CD8-positive, alpha-beta memory T cell (primary cell): ENCODE results near the gene SLC25A40. TPM values are rescaled to one million over a fixed set of nuclear protein-coding genes. Genes with fewer than 3 reads are reported as not detected.
"Not testable (repeated sequence)": the region's sequence is repeated elsewhere in the genome, so short reads cannot be mapped to it uniquely, and the experiment has no call there.

Experiments
- CTCF ChIA-PET: fragments of 350-600 bp; sonication (Branson Sonifier 250); formaldehyde crosslinking; loops from one replicate; lab custom pipeline; 2021; ENCODE audit warnings: antibody characterized with exemption; lab: Charles Lee
- POLR2A ChIA-PET: fragments of 350-600 bp; sonication (Branson Sonifier 250); formaldehyde crosslinking; loops from one replicate; lab custom pipeline; 2021; ENCODE audit warnings: antibody characterized with exemption; lab: Charles Lee
- DNase-seq, 5 donors: peaks; one replicate each; pipeline versions ENCODE4 v3.0.0 to v3.0.0-alpha.2; 2020 to 2022; ENCODE audit warnings: mixed read lengths in 1 of 5
- H3K27ac ChIP-seq: one replicate; pipeline ENCODE4 v1.7.0; 2013; ENCODE audit warnings: low read depth, mild to moderate bottlenecking, low read length, moderate library complexity
- H3K27me3 ChIP-seq: 2 replicates; pipeline ENCODE4 v1.7.0; 2013; ENCODE audit warnings: low read length, mild to moderate bottlenecking; ENCODE audit not compliant: insufficient read depth, poor library complexity, severe bottlenecking
- H3K36me3 ChIP-seq: 2 replicates; pipeline ENCODE4 v1.7.0; 2013; ENCODE audit warnings: mild to moderate bottlenecking, low read length, moderate library complexity; ENCODE audit not compliant: insufficient read depth
- H3K4me1 ChIP-seq: 2 replicates; pipeline ENCODE4 v1.7.0; 2013; ENCODE audit warnings: mild to moderate bottlenecking, low read length, moderate library complexity; ENCODE audit not compliant: insufficient read depth
- H3K4me3 ChIP-seq: 2 replicates; pipeline ENCODE4 v1.7.0; 2013; ENCODE audit warnings: mild to moderate bottlenecking, low read length
- H3K9me3 ChIP-seq: 2 replicates; pipeline ENCODE4 v1.7.0; 2013; ENCODE audit warnings: mild to moderate bottlenecking, low read length
- H3K27ac Mint-ChIP-seq, 8 donors: one replicate each; pipeline ENCODE4 v1.8.0; 2020 to 2021; ENCODE audit warnings: mixed read lengths in 8 of 8, mild to moderate bottlenecking in 6 of 8, inconsistent platforms in 3 of 8, moderate library complexity in 3 of 8
- H3K27me3 Mint-ChIP-seq, 2 donors: one replicate each; pipeline ENCODE4 v1.8.0; 2020 to 2021; ENCODE audit warnings: mixed read lengths in 2 of 2, mild to moderate bottlenecking in 1 of 2, moderate library complexity in 1 of 2
- H3K36me3 Mint-ChIP-seq, 3 donors: one replicate each; pipeline ENCODE4 v1.8.0; 2020 to 2021; ENCODE audit warnings: mixed read lengths in 3 of 3, inconsistent platforms in 1 of 3, mild to moderate bottlenecking in 1 of 3
- H3K4me1 Mint-ChIP-seq, 3 donors: one replicate each; pipeline ENCODE4 v1.8.0; 2020 to 2021; ENCODE audit warnings: mixed read lengths in 3 of 3, inconsistent platforms in 1 of 3, mild to moderate bottlenecking in 1 of 3
- H3K4me3 Mint-ChIP-seq, 7 donors: one replicate each; pipeline ENCODE4 v1.8.0; 2020 to 2021; ENCODE audit warnings: mixed read lengths in 7 of 7, mild to moderate bottlenecking in 6 of 7, moderate library complexity in 4 of 7, inconsistent platforms in 2 of 7
- H3K9me3 Mint-ChIP-seq, 5 donors: one replicate each; pipeline ENCODE4 v1.8.0; 2020 to 2022; ENCODE audit warnings: mixed read lengths in 5 of 5, mild to moderate bottlenecking in 3 of 5, moderate library complexity in 2 of 5, inconsistent platforms in 1 of 5
- polyA plus RNA-seq: library from polyadenylated mRNA; unstranded; fragments of 300-500 nt; fragmentation: Illumina TruSeq; gene quantifications from one replicate; pipeline ENCODE4 v1.2.3, GENCODE V29; 2021
- total RNA-seq, 2 experiments: library from RNA; stranded (reverse); gene quantifications; one replicate each; pipeline ENCODE4 v1.2.3, GENCODE V29; 2021

SLC25A40 gene
- total and polyA plus RNA-seq, 3 experiments from 2014 or later, result 13.7 to 37.9 (median 32.8) TPM

- peak overlapping the region in 5 of 8 donors; percentile 15 to 62 (median 27) for H3K27ac Mint-ChIP-seq
- H3K4me1 ChIP-seq, DNase-seq, H3K27ac ChIP-seq, H3K9me3 Mint-ChIP-seq, H3K27me3 Mint-ChIP-seq, H3K9me3 ChIP-seq, CTCF ChIA-PET, H3K4me1 Mint-ChIP-seq, H3K4me3 Mint-ChIP-seq, H3K27me3 ChIP-seq, POLR2A ChIA-PET, H3K4me3 ChIP-seq, H3K36me3 ChIP-seq: not testable (repeated sequence)
- H3K36me3 Mint-ChIP-seq, result peaks cover 0 to 40% (median 12%) of the 10 kb centered on the region in 3 donors
Measured at GRCh38 chr7:87907136-87907906, 31.2 kb upstream of the SLC25A40 start.

GRCh38 chr7:87899255-87899654, 23.1 kb upstream of the SLC25A40 start:
- Mint-ChIP-seq H3K4me3 (no peak overlapping the region), H3K27me3 (no peaks in the 10 kb centered on the region), H3K27ac (no peak overlapping the region), H3K4me1 (peaks cover 2 to 7% (median 7%) of the 10 kb centered on the region in 3 donors), H3K9me3 (no peaks in the 10 kb centered on the region), H3K36me3 (peaks cover 4 to 82% (median 33%) of the 10 kb centered on the region in 3 donors)
- H3K36me3 ChIP-seq, result peaks cover 6% of the 10 kb centered on the region
- CTCF ChIA-PET, result no interaction called here
- no peaks in the 10 kb centered on the region for H3K27me3 ChIP-seq
- H3K4me3 ChIP-seq, result no peak overlapping the region
- no peak for DNase-seq
- H3K27ac ChIP-seq, result no peak overlapping the region
- POLR2A ChIA-PET, result no interaction called here
- no peaks in the 10 kb centered on the region for H3K4me1 ChIP-seq
- H3K9me3 ChIP-seq, result no peaks in the 10 kb centered on the region

- Mint-ChIP-seq H3K27me3 (no peaks in the 10 kb centered on the region), H3K36me3 (peaks cover 4 to 75% (median 22%) of the 10 kb centered on the region in 3 donors), H3K27ac (peak overlapping the region in 1 of 8 donors; percentile 58), H3K9me3 (no peaks in the 10 kb centered on the region), H3K4me1 (peaks cover 2 to 18% (median 12%) of the 10 kb centered on the region in 3 donors), H3K4me3 (no peak overlapping the region)
- Histone ChIP-seq H3K4me3 (no peak overlapping the region), H3K4me1 (no peaks in the 10 kb centered on the region), H3K27me3 (no peaks in the 10 kb centered on the region), H3K27ac (no peak overlapping the region), H3K36me3 (no peaks in the 10 kb centered on the region), H3K9me3 (no peaks in the 10 kb centered on the region)
- CTCF ChIA-PET, result no interaction called here
- DNase-seq, result no peak
- POLR2A ChIA-PET, result no interaction called here
Measured at GRCh38 chr7:87895363-87895762, 19.2 kb upstream of the SLC25A40 start.

- no peaks in the 10 kb centered on the region for H3K9me3 Mint-ChIP-seq
- H3K36me3 ChIP-seq, result peaks cover 12% of the 10 kb centered on the region
- H3K27me3 Mint-ChIP-seq, result no peaks in the 10 kb centered on the region
- H3K4me3 ChIP-seq, result no peak overlapping the region
- no peak overlapping the region for H3K4me3 Mint-ChIP-seq
- ChIA-PET CTCF (interaction anchor here (0.9 to 3.7 kb wide), 9 partner anchors 16 to 471 kb away, joined by 3 to 18 read pairs (median 3); no protein-coding TSS in a partner anchor), POLR2A (interaction anchor here (0.7 kb wide), 1 partner anchor 36 kb away, joined by 3 read pairs; no protein-coding TSS in a partner anchor)
- no peaks in the 10 kb centered on the region for H3K4me1 ChIP-seq
- H3K4me1 Mint-ChIP-seq, result peaks cover 5 to 30% (median 24%) of the 10 kb centered on the region in 3 donors
- H3K27me3 ChIP-seq, result no peaks in the 10 kb centered on the region
- no peak overlapping the region for H3K27ac ChIP-seq
- peak in 2 of 5 donors; percentile 39 to 43 for DNase-seq
- H3K9me3 ChIP-seq, result no peaks in the 10 kb centered on the region
- H3K27ac Mint-ChIP-seq, result no peak overlapping the region
- peaks cover 0 to 66% (median 7%) of the 10 kb centered on the region in 3 donors for H3K36me3 Mint-ChIP-seq
Measured at GRCh38 chr7:87886875-87887274, 10.7 kb upstream of the SLC25A40 start.

- no peaks in the 10 kb centered on the region for H3K4me1 ChIP-seq
- Mint-ChIP-seq H3K9me3 (no peaks in the 10 kb centered on the region), H3K27me3 (no peaks in the 10 kb centered on the region), H3K4me3 (no peak overlapping the region), H3K27ac (no peak overlapping the region), H3K4me1 (peaks cover 10 to 43% (median 27%) of the 10 kb centered on the region in 3 donors), H3K36me3 (peaks cover 0 to 66% (median 9%) of the 10 kb centered on the region in 3 donors)
- no peak for DNase-seq
- ChIA-PET CTCF (interaction anchor here (3.7 kb wide), 1 partner anchor 88 kb away, joined by 18 read pairs; no protein-coding TSS in a partner anchor), POLR2A (no interaction called here)
- H3K36me3 ChIP-seq, result peaks cover 12% of the 10 kb centered on the region
- no peaks in the 10 kb centered on the region for H3K9me3 ChIP-seq
- no peak overlapping the region for H3K27ac ChIP-seq
- H3K4me3 ChIP-seq, result no peak overlapping the region
- no peaks in the 10 kb centered on the region for H3K27me3 ChIP-seq
Measured at GRCh38 chr7:87885018-87885417, 8.9 kb upstream of the SLC25A40 start.

- H3K27me3 ChIP-seq, result no peaks in the 10 kb centered on the region
- ChIA-PET POLR2A (no interaction called here), CTCF (no interaction called here)
- no peaks in the 10 kb centered on the region for H3K9me3 Mint-ChIP-seq
- H3K4me1 ChIP-seq, result peaks cover 15% of the 10 kb centered on the region
- no peak overlapping the region for H3K4me3 ChIP-seq
- H3K36me3 Mint-ChIP-seq, result peaks cover 0 to 50% (median 5%) of the 10 kb centered on the region in 3 donors
- no peaks in the 10 kb centered on the region for H3K27me3 Mint-ChIP-seq
- H3K27ac Mint-ChIP-seq, result peak overlapping the region in 1 of 8 donors; percentile 41
- H3K36me3 ChIP-seq, result peaks cover under 1% of the 10 kb centered on the region
- no peaks in the 10 kb centered on the region for H3K9me3 ChIP-seq
- no peak overlapping the region for H3K4me3 Mint-ChIP-seq
- H3K27ac ChIP-seq, result no peak overlapping the region
- DNase-seq, result no peak
- H3K4me1 Mint-ChIP-seq, result peaks cover 24 to 61% (median 52%) of the 10 kb centered on the region in 3 donors
Measured at GRCh38 chr7:87882151-87882937, 6.2 kb upstream of the SLC25A40 start.

GRCh38 chr7:87878208-87878735, 2.1 kb upstream of the SLC25A40 start:
- H3K27me3 Mint-ChIP-seq, result peaks cover 0 to 2% of the 10 kb centered on the region in 2 donors
- no peaks in the 10 kb centered on the region for H3K9me3 Mint-ChIP-seq
- H3K36me3 Mint-ChIP-seq, result peaks cover 0 to 39% (median 3%) of the 10 kb centered on the region in 3 donors
- H3K4me1 Mint-ChIP-seq, result peaks cover 47 to 77% (median 67%) of the 10 kb centered on the region in 3 donors
- CTCF ChIA-PET, result no interaction called here
- Histone ChIP-seq H3K27ac (peak overlapping the region; percentile 14), H3K27me3 (no peaks in the 10 kb centered on the region), H3K4me1 (peaks cover 35% of the 10 kb centered on the region), H3K36me3 (no peaks in the 10 kb centered on the region), H3K4me3 (peak overlapping the region; percentile 12), H3K9me3 (no peaks in the 10 kb centered on the region)
- H3K27ac Mint-ChIP-seq, result peak overlapping the region in 4 of 8 donors; percentile 11 to 99 (median 60)
- peak overlapping the region; percentile 34 to 100 (median 93) for H3K4me3 Mint-ChIP-seq
- no peak for DNase-seq
- POLR2A ChIA-PET, result no interaction called here
